MV-4-11 (cell line): Measurements from ENCODE around the gene NFATC4.

Source experiments
- DNase-seq: peaks from one replicate; lab custom pipeline; 2025; lab: John Stamatoyannopoulos, UW

The NFATC4 gene

GRCh38 chr14:24388474-24389179 lies 20.6 kb downstream of the NFATC4 start:
- DNase-seq: no peak

DNA sequence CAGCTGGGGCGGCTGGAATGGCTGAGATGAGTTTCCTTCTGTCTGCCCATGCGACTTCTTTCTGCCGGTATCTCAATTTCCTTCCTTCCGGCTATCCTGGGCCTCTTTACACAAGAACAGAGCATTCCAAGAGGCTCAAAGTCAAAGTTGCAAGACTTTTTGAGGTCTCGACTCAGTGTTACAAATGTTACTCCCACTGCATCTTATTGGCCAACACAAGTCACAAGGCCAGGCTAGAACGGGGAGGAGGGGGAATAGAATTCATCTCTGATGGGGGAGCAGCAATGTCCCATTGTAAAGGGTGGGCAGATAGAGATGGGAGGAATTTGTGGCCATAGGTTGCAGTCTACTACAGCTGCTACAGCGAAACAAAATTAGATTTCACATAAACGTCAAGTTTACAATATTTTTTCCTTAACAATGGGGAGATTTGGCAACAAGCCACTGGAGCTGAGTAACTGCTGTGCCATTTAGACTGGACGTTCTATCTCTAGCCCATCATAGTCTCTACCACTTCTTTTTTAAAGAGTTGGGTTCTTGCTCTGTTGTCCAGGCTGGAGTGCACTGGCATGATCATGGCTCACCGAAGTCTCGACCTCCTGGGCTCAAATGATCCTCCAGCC lies 21.4 kb downstream of the NFATC4 start:
- DNase-seq: no peak

- DNase-seq: peak; percentile 55
These were observed 22.9 kb downstream of the NFATC4 start for GRCh38 chr14:24390701-24391468.

DNA sequence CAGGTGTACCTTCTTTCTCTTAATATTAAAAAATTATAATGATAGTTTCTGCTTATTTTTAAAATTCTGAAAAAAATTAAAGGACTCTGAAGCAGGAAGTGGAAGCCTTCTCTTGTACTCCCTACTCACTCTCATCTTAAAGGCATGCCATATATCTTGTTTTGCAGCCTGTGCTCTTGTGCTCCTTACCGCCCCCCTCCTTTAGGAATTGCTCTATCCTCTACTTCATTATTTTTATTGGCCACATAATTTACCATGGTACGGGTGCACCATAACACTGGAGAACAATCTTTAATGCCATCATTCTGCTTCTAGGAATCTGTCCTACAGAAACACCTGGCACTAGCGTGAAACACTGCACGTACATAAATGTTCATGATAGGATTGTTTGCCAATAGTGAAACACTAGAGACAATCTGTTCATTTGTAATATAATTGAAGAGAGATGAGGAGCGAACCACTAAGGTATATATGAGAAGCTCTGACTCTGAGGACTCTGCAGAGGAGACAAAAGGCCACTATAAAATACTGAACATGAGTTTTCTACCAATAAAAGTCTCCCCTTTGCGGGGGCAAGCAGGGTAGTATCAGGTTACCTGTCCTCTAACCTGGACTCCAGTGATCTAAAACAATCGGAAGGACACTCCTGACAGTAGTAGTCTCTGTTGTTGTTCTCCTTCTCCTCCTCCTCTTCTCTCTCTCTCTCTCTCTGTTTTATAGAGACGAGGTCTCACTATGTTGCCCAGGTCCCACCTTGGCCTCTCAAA lies 24.5 kb downstream of the NFATC4 start:
- DNase-seq: no peak

GRCh38 chr14:24394275-24394674 lies 26.3 kb downstream of the NFATC4 start:
- DNase-seq: no peak

GRCh38 chr14:24395609-24396582 lies 27.9 kb downstream of the NFATC4 start:
- peak; percentile 83 for DNase-seq

GRCh38 chr14:24397639-24398292 lies 29.8 kb downstream of the NFATC4 start:
- DNase-seq: no peak

DNA sequence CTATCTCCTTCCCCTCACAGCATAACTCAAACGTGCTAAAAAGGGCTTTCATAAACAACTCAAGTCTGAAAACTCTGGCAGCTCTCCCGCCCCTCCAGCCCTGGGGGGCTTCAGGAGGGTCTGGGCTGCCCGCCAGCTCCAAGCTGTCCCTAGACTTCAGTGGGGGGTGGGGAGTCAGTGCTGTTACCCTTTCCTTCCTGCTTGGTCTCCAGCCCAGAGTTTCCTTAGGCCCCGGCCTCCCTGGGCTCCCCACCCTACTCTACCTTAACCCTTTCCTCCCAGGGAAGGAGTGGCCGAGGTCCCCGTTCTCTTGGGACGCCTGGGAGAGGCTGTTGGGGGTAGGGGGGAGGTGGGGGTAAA lies 30.3 kb downstream of the NFATC4 start:
- no peak for DNase-seq

DNA sequence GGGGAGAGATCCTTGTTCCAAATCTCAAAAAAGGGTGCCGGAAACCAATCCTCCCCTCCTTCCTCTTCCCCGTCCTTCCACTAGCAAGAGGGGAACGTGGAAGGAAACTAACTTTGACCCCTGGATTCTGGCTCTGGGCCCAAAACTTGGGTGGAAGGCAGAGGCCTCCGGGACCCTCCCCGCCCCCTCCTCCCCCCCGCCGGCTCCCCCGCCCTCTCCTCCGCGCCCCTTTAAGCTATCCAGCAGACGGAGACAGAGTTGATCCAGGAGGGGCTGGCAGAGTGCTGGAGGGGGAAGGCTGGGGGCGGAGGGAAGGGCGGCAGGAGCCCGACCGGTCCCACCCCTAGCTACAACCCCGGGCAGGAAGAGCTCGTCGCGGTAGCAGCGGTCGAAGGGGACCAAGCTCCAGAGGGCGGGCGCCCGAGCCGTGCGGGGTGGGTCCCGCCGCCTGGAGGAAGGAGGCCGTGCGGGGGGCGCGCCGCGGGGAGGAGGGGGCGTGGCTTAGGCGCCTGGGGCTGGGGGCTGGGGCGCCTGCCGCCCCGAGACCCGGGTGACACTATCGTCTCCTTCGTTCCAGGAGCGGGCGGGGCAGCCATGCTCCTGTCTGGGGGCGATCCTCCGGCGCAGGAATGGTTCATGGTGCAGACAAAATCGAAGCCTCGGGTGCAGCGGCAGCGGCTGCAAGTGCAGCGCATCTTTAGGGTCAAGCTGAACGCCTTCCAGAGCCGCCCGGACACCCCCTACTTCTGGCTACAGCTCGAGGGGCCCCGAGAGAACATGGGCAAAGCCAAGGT lies 30.9 kb downstream of the NFATC4 start, which contains the start of gene NYNRIN:
NYNRIN (plus strand) TSS at position 351 of the 794 bp plus-strand sequence; CDS start at position 595, 244 bp downstream.
- no peak for DNase-seq

DNA sequence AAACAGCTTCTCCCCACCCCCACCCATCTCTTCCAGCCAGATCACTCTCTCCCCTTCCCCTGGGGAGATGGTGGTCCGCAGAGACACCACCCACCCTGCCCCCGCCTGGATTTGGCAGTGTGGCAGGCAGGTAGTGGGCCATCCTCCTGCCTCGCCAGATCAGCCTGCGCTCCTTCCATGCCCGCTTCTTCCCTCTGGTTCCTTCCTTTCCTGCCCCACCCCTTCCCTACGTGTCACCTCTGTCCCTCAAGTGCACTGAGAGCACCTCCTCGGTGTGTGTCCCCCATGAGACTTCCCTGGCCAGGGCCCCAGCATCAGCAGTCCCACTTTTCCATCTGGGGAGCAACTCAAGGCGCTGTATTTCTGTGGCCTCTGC lies 31.5 kb downstream of the NFATC4 start:
- DNase-seq: no peak

- no peak for DNase-seq
These were observed 32.2 kb downstream of the NFATC4 start for GRCh38 chr14:24399999-24400718.

GRCh38 chr14:24401810-24402702 lies 34.1 kb downstream of the NFATC4 start:
- DNase-seq: no peak

- DNase-seq: no peak
These were observed 35.5 kb downstream of the NFATC4 start for GRCh38 chr14:24403294-24403998.

- no peak for DNase-seq
These were observed 36.8 kb downstream of the NFATC4 start for GRCh38 chr14:24404814-24405213.

DNA sequence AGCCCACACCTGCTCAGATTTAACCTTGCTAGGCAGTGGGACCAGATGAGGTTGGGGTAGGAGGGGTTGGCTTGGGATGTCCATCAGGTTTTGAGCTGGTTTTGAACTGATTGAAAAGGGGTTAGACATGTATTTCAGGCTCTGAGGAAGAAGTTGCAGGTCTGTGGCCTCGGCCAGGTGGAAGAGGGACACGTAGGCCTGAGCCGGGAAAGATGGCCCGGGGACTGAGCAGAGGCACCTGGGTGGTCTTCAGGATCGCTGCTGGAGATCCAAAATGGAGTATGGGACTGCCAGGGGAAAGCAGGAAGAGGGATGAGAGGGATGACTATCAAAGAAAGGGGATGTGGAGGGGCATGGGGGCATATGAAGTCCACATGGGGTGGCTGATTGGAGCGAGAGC lies 38.4 kb downstream of the NFATC4 start:
- no peak for DNase-seq

DNA sequence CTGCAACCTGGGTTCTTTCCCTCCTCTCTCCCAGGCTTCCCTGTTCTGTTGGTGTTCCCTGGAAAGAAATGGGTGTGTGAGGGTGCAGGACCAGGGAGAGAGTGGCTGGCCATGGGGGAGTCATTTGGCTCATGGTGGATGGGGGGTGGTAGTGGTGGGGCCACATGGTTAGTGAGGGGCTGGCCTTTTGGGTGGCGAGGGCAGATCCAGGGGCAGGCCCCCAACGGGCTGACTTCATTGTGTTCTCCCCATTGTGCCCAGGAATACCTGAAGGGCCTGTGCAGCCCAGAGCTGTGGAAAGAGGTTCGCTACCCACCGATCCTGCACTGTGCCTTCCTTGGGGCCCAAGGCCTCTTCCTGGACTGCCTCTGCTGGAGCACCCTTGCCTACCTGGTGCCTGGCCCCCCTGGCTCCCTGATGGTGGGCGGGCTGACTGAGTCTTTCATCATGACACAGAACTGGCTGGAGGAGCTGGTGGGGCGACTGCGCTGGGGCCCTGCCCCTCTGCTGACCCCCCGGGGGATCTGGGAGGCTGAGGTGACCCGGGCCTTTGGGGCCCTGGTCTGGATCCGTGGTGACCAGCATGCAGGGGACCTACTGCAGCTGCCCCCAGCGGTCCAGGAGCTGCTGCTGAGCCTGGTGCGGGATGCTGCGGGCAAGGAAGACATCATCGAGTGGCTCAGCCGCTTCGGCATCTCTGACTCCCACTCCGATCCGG lies 39.8 kb downstream of the NFATC4 start:
- no peak for DNase-seq

DNA sequence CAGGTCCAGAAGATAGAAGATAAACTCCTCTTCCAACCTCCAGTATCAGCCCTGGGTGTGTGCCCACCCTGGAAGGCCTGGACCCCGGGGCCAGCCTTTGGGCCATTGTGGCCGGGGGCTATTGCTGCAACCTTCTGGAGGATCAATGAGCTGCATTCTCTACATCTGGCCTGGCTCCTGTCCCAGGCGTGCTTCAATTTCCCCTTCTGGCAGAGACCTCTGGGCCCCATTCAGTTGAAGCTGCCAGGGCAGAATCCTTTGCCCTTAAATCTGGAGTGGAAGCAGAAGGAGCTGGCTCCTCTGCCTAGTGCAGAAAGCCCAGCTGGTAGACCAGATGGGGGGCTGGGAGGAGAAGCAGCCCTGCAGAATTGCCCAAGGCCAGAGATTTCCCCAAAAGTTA lies 40.8 kb downstream of the NFATC4 start:
- DNase-seq: no peak
